GM10847 (cell line): ENCODE data around the gene MAD1L1.

Source experiments
- POLR2A ChIP-seq: IDR thresholded peaks from 2 replicates; pipeline ENCODE4 v1.6.1; 2011; ENCODE audit not compliant: insufficient read length; ENCODE audit errors: extremely low read depth

MAD1L1 gene

DNA sequence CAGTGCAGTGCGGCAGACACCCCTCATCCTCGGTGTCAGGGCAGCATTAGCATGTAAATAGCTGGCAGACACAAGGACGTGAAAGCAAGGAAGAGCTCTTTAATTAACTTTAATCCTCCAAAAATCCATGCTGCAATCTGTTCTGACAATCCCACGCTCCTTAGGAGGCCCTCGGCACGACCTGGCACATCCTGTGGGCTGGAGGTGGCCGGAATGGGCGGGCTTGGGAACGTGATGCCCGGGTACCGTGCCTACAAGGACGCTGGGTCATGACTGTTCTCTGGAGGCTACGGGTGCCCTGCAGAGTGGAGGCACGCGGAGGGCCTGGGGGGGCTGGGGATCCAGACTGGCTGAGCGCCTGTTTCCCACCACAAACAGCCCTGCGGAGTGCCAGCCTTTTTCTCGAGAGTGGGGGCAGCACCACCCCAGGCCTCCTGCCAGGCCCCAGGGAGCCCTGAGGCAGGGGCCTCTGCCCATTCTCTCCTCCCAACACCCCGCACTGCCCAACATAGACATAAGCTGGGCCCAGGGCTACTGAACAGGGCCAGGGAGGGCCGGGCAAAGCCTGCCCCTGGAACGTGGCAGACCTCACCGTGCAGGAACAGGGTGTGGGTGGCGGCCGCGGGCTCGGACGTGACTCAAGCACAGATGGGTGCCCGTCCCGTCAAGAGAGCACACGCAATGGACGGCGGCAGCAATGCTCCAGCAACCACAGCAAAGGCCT lies 189.3 kb downstream of the MAD1L1 start:
- TF ChIP-seq POLR2A = no peak

GRCh38 chr7:2042650-2043049 lies 190.1 kb downstream of the MAD1L1 start:
- TF ChIP-seq POLR2A = no peak

GRCh38 chr7:2041496-2042367 lies 191.0 kb downstream of the MAD1L1 start:
- no peak for TF ChIP-seq POLR2A

GRCh38 chr7:2040893-2041270 lies 191.9 kb downstream of the MAD1L1 start:
- TF ChIP-seq POLR2A = no peak

DNA sequence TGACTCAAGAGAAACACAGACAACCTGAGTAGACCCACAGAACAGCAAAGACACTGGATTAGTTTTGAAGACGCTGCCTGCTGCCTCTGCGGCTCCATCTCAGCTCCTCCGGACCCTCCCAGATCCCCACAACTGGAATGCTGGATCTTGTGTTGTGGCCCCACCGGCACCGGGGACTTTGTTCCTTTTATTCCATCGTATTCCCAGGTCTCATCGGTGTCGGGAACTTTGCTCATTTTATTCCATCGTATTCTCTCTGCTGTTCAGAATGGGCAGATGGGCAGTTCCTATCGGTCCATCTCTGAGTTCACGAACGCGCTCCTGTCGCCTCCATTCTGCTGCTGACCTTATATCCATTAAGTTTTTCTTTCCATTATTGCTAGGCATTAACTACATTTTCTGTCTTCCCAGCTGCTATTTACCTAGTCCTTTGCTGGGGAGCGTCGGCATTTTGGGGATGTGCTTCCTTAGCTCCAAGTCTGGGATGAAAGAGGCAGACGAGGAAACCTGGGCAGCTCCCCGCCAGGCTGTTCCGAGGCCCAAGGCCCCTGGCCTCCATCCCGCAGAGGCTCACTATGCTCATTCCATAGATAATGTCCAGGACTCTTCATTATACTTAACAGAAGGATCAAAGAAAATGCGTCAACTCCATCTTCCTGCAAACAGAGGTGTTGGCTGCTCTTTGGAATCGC lies 192.4 kb downstream of the MAD1L1 start:
- TF ChIP-seq POLR2A = no peak

GRCh38 chr7:2038931-2039728 lies 193.6 kb downstream of the MAD1L1 start:
- no peak for TF ChIP-seq POLR2A

DNA sequence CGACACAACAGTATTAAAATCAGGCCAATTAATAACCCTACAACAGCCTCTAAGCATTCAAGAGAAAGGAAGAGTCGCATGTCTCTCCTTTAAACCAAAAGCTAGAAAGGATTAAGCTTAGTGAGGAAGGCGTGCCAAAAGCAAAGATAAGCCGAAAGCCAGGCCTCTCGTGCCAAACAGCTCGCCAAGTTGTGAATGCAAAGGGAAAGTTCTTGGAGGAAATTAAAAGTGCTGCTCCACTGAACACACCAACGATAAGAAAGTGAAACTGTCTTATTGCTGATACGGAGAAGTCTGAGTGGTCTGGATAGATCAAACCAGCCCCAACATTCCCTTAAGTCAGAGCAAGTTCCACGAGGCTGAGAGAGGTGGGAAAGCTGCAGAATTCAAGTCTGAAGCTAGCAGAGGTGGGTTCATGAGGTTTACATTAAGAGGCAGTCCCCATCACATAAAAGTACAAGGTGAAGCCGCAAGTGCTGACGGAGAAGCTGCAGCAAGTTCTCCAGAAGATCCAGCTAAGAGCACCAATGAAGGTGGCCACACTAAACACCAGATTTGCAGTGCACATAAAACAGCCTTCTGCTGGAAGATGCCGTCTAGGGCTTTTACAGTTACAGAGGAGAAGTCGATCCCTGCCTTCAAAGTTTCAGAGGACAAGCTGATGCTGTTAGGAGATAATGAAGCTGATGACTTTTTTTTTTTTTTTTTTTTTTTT lies 194.8 kb downstream of the MAD1L1 start:
- TF ChIP-seq POLR2A = no peak

DNA sequence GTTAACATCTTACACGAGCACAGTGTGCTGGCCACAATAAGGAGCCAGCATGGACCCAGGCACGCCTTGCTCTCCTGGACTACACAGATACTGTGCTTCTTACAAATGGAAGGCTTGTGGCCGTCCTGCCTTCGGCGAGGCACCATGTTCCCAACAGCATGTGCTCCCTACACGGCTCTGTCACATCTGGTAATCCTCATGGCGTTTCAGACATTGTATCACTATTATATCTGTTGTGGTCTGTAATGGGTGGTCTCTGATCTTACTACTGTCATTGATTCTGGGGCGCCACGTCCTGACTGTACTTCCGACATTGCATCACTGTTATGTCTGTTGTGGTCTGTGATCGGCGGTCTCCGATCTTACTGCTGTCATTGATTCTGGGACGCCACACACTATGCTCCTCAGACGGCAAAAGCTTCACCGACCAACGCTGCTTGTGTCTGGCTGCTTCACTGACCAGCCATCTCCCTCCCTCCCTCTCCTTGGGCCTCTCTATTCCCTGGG lies 195.4 kb downstream of the MAD1L1 start:
- TF ChIP-seq POLR2A = no peak

- TF ChIP-seq POLR2A = no peak
Measured at GRCh38 chr7:2036786-2037185, 196.0 kb downstream of the MAD1L1 start.

- TF ChIP-seq POLR2A = no peak
Measured at GRCh38 chr7:2034291-2035201, 198.2 kb downstream of the MAD1L1 start.

GRCh38 chr7:2033586-2034135 lies 199.1 kb downstream of the MAD1L1 start:
- no peak for TF ChIP-seq POLR2A

GRCh38 chr7:2032876-2033407 lies 199.8 kb downstream of the MAD1L1 start:
- no peak for TF ChIP-seq POLR2A

DNA sequence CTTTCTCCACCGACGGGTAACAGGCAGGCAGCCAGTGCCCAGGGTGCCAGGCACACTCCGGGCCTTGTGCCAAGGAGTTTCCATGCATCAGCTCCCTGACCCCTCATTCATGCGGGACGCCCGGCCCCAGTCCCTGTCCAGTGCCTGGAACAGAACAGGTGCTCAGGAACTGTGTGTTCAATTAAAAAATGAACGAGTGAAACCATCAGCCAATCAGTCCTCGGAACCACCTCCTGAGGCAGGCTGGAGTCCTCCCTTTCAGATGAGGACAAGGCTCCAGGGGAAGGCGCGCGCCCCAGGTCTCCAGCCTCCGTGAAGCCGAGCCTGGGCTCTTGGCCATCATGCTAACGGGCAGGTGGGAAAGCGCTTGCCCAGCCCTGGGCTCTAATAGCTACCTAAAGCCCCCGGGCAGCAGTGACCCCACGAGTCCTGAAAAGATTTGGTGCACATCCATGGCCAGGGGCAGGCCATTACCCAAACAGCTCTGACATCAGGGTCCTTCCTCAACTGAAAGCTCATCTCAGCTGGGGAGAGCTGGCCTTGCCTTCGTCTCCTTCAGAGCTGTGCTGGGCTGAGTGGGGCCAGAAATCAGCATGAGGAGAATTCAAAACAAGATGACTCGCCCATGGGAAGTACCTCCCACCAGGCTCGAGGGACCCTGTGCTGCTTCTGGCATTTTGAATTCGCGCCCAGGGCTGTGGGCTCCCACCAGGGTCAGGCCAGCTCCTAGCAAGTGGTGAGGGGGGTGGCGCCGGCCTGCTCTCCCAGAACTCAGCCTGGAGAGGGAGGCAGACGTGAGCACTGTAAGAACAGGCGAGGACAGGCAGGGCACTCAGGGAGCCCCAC lies 200.5 kb downstream of the MAD1L1 start:
- no peak for TF ChIP-seq POLR2A
